Neutrophil (primary cell): ENCODE measurements around the gene ARL5C.

ENCODE experiments used
- H3K27ac ChIP-seq: fragments of 200-600 bp; sonication (generic); 2 replicates; pipeline ENCODE4 v1.5.1; 2016; ENCODE audit warnings: mild to moderate bottlenecking, moderate library complexity
- H3K27me3 ChIP-seq: fragments of 200-600 bp; sonication (generic); 2 replicates; pipeline ENCODE4 v1.6.0; 2016; ENCODE audit warnings: mild to moderate bottlenecking
- H3K36me3 ChIP-seq: fragments of 200-600 bp; sonication (generic); 2 replicates; pipeline ENCODE4 v1.5.1; 2017
- H3K4me1 ChIP-seq, 2 experiments: fragments of 200-600 bp in 1 of 2; sonication (generic) in 1 of 2; 1 replicate in 1 of 2; 2 replicates in 1 of 2; pipeline versions ENCODE4 v1.5.1 to v1.6.1; 2013 to 2016; ENCODE audit warnings: low read depth in 1 of 2, low read length in 1 of 2, mild to moderate bottlenecking in 1 of 2, moderate library complexity in 1 of 2; ENCODE audit not compliant: control insufficient read depth in 1 of 2, insufficient read depth in 1 of 2
- H3K4me3 ChIP-seq, 2 experiments: fragments of 200-600 bp in 1 of 2; sonication (generic) in 1 of 2; 1 replicate in 1 of 2; 2 replicates in 1 of 2; pipeline ENCODE4 v1.5.1; 2013 to 2016; ENCODE audit warnings: low read depth in 1 of 2, low read length in 1 of 2, mild to moderate bottlenecking in 1 of 2, moderate library complexity in 1 of 2
- H3K9me3 ChIP-seq: fragments of 200-600 bp; sonication (generic); 2 replicates; pipeline ENCODE4 v1.5.1; 2016
- CTCF ChIP-seq: fragments of 200-600 bp; sonication (generic); IDR thresholded peaks from 2 replicates; pipeline ENCODE4 v1.5.1; 2016; ENCODE audit warnings: antibody characterized with exemption

ARL5C gene

DNA sequence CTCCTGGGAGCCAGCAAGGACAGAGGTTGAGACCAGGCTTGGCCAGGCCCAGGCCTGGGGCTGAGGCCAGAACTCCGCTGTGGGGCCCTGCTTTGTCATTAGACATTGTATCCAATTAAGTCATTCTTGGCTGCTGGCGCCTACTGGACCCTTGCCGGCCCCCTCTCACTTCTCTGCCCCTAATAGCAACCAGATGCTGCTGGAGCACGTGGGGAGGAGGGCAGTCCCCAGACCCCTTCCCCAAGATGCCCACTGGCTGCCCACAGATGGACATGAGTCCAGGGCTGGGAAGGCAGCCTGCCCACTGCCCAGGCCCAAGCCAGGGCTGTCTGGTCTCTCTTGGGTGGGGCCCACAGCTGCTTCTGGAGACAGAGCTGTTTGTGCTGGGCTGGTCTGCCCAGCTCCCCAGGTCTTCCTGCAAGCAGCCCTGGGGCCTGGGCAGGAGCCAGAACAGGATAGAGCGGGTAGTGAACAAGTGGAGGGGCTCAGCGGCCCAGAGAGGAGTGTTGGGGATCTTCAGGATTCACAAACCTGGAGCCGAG lies 22.3 kb downstream of the ARL5C start:
- Histone ChIP-seq H3K4me1 (no peaks in the 10 kb centered on the region), H3K36me3 (no peaks in the 10 kb centered on the region), H3K9me3 (no peaks in the 10 kb centered on the region), H3K27ac (no peak overlapping the region), H3K4me3 (no peak overlapping the region), H3K27me3 (peaks cover 29% of the 10 kb centered on the region)
- no peak for TF ChIP-seq CTCF

GRCh38 chr17:39141915-39142664 lies 23.9 kb downstream of the ARL5C start:
- Histone ChIP-seq H3K4me3 (no peak overlapping the region), H3K36me3 (no peaks in the 10 kb centered on the region), H3K27me3 (peaks cover 13% of the 10 kb centered on the region), H3K27ac (no peak overlapping the region), H3K4me1 (no peaks in the 10 kb centered on the region), H3K9me3 (no peaks in the 10 kb centered on the region)
- TF ChIP-seq CTCF: no peak

DNA sequence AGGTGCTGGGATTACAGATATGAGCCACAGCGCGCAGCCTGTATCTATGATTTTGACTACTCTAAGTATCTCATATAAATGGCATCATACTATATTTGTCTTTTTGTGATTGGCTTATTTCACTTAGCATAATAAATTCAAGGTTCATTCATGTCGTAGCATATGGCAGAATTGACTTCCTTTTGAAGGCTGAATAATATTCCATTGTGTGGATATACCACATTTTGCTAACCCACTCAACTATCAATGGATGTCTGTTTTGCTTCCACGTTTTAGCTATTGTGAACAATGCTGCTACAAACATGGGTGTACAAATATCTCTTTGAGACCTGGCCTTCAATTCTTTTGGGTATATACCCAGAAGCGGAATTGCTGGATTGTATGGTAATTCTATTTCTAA lies 24.7 kb downstream of the ARL5C start:
- no peaks in the 10 kb centered on the region for H3K9me3 ChIP-seq
- TF ChIP-seq CTCF: no peak
- no peak overlapping the region for H3K4me3 ChIP-seq
- H3K27me3 ChIP-seq: peaks cover 10% of the 10 kb centered on the region
- no peaks in the 10 kb centered on the region for H3K36me3 ChIP-seq
- no peak overlapping the region for H3K27ac ChIP-seq
- H3K4me1 ChIP-seq: no peaks in the 10 kb centered on the region

DNA sequence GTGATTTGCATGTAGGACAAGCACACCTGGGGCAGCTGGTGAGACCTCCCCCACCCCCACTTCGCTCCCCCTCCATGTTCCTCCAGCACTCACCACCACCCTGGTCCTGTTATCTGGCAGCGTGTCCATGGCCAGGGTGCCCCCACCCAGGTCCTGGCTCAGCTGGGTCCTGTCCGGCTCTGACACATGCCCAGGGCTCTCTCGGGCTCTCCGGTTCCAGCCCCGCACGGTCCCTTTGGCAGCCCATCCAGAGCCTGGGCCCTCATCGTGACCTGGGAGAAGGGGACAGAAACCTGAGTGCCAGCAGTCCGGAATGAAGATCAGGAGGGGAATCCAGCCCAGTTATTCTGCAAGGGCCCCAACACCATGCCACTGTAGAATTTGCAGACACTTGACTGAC lies 26.4 kb downstream of the ARL5C start:
- Histone ChIP-seq H3K4me3 (no peak overlapping the region), H3K27me3 (no peaks in the 10 kb centered on the region), H3K9me3 (no peaks in the 10 kb centered on the region), H3K36me3 (no peaks in the 10 kb centered on the region), H3K27ac (no peak overlapping the region), H3K4me1 (no peaks in the 10 kb centered on the region)
- no peak for TF ChIP-seq CTCF

DNA sequence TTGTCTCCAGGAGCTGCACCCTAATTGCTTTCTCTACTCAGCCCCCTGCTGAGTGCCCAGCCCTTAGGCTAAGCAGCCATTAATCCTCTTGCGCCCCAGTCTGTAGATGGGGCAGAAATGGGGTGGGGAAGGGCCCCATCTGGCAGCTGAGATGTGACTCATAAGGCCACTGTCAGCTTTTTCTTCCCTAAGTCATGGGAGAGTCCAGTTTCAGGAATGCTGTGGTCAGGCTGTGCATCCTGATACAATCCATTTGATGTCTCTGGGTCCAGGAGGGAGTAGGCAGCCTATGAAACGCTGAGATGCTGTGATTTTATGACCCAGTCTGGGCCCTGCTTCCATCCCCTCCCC lies 26.8 kb downstream of the ARL5C start:
- no peaks in the 10 kb centered on the region for H3K36me3 ChIP-seq
- no peaks in the 10 kb centered on the region for H3K27me3 ChIP-seq
- TF ChIP-seq CTCF: no peak
- H3K4me3 ChIP-seq: no peak overlapping the region
- H3K4me1 ChIP-seq: no peaks in the 10 kb centered on the region
- no peaks in the 10 kb centered on the region for H3K9me3 ChIP-seq
- H3K27ac ChIP-seq: no peak overlapping the region
